GM10266 (cell line): ENCODE results near the gene ENO1.

Source experiments
- DNase-seq: peaks from one replicate; pipeline ENCODE4 v3.0.0; 2012; ENCODE audit errors: extremely low spot score
- CTCF ChIP-seq: IDR thresholded peaks from 2 replicates; pipeline ENCODE4 v1.5.1; 2012; ENCODE audit warnings: mild to moderate bottlenecking, low read depth; ENCODE audit not compliant: control insufficient read depth, insufficient read depth; ENCODE audit errors: missing control alignments

ENO1 gene

GRCh38 chr1:8814865-8815264 lies 63.6 kb downstream of the ENO1 start:
- TF ChIP-seq CTCF = peak; percentile 39
- no peak for DNase-seq

GRCh38 chr1:8813991-8814390 lies 64.5 kb downstream of the ENO1 start:
- DNase-seq = no peak

GRCh38 chr1:8813016-8813763 lies 65.3 kb downstream of the ENO1 start:
- no peak for TF ChIP-seq CTCF
- no peak for DNase-seq

More at GRCh38 chr1:8813991-8814390, 64.5 kb downstream of the ENO1 start:
- TF ChIP-seq CTCF = no peak

- TF ChIP-seq CTCF = no peak
- DNase-seq = no peak
Observed at GRCh38 chr1:8812081-8812480, 66.4 kb downstream of the ENO1 start.
